ENCODE measurements around the gene ASB8. TPM values are rescaled to one million over a fixed set of nuclear protein-coding genes. Genes with fewer than 3 reads are reported as not detected.
"Not testable (repeated sequence)": the region's sequence is repeated elsewhere in the genome, so short reads cannot be mapped to it uniquely, and the experiment has no call there.

ASB8 gene
- polyA plus RNA-seq, 2 of the 4 experiments (the other 2 are of a cell fraction), result 16.2 to 25.6 TPM

GRCh38 chr12:48115957-48116356, 41.4 kb downstream of the ASB8 start:
- Histone ChIP-seq H3K4me1 (peaks cover 16% of the 10 kb centered on the region), H3K27ac (no peak overlapping the region), H3K9me3 (no peaks in the 10 kb centered on the region), H3K4me2 (no peak overlapping the region), H3K4me3 (no peak overlapping the region)
- DNase-seq (ENCODE audit: low read depth in 1 of 2, low spot score in 1 of 2) (no peak), FAIRE-seq (no peak), ATAC-seq (no peak)
- CTCF ChIA-PET, result no interaction called here
- POLR2A ChIA-PET, result no interaction called here
- 97% methylated on average over 1 of the region's 1 CpG for WGBS (ENCODE audit: missing lambda C conversion rate)
- TF ChIP-seq CHD4 (IDR thresholded peaks at IDR 0.05; ENCODE audit: borderline replicate concordance) (no peak), RARB (CRISPR knock-in tag; IDR thresholded peaks at IDR 0.05) (no peak), HOXB13 (CRISPR knock-in tag; IDR thresholded peaks at IDR 0.05; ENCODE audit: low read depth) (no peak), HEYL (CRISPR knock-in tag; IDR thresholded peaks at IDR 0.05) (no peak), SREBF2 (IDR thresholded peaks at IDR 0.05) (no peak), HDAC2 (IDR thresholded peaks at IDR 0.05) (no peak), CEBPB (IDR thresholded peaks at IDR 0.05) (no peak), ATOH8 (CRISPR knock-in tag; IDR thresholded peaks at IDR 0.05; ENCODE audit: low read depth) (no peak), SMC3 (IDR thresholded peaks at IDR 0.05) (no peak), ZSCAN20 (CRISPR knock-in tag; IDR thresholded peaks at IDR 0.05) (no peak), BHLHE40 (IDR thresholded peaks at IDR 0.05; ENCODE audit: low read depth, low read length) (no peak), TP53 (CRISPR knock-in tag; IDR thresholded peaks at IDR 0.05) (no peak), NR3C1 (IDR thresholded peaks at IDR 0.05) (no peak), RCOR1 (IDR thresholded peaks at IDR 0.05; ENCODE audit: low read depth, low read length) (no peak), E2F6 (IDR thresholded peaks at IDR 0.05; ENCODE audit: borderline replicate concordance, low read depth) (no peak), POLR2A (IDR thresholded peaks at IDR 0.05; ENCODE audit: low read length) (no peak), KDM5A (IDR thresholded peaks at IDR 0.05) (no peak), HOXB5 (CRISPR knock-in tag; IDR thresholded peaks at IDR 0.05) (no peak)

GRCh38 chr12:48111312-48111693, 46.0 kb downstream of the ASB8 start:
- H3K9me3 ChIP-seq; FAIRE-seq; H3K4me2 ChIP-seq; DNase-seq (ENCODE audit: low read depth in 1 of 2, low spot score in 1 of 2); POLR2A ChIA-PET; ATAC-seq; H3K4me3 ChIP-seq; H3K4me1 ChIP-seq; H3K27ac ChIP-seq: not testable (repeated sequence)
- CTCF ChIA-PET, result interaction anchor here (1.2 kb wide), 1 partner anchor 13 kb away, joined by 3 read pairs; no protein-coding TSS in a partner anchor
- WGBS (ENCODE audit: missing lambda C conversion rate), result 85% methylated on average over 5 of the region's 5 CpGs

GRCh38 chr12:48110691-48111311, 46.5 kb downstream of the ASB8 start:
- H3K4me1 ChIP-seq, result peaks cover 6% of the 10 kb centered on the region
- POLR2A ChIA-PET, result interaction anchor here (0.9 kb wide), 1 partner anchor 46 kb away, joined by 3 read pairs; the partner anchor contains the start of gene ASB8
- CTCF ChIA-PET, result interaction anchor here (1.2 to 1.6 kb wide), 3 partner anchors 12 to 49 kb away, joined by 3 read pairs; no protein-coding TSS in a partner anchor
- H3K4me2 ChIP-seq, result no peak overlapping the region
- no peak for DNase-seq (ENCODE audit: low read depth in 1 of 2, low spot score in 1 of 2)
- H3K9me3 ChIP-seq, result no peaks in the 10 kb centered on the region
- no peak for FAIRE-seq
- no peak overlapping the region for H3K27ac ChIP-seq
- no peak for TF ChIP-seq CEBPB (IDR thresholded peaks at IDR 0.05)
- no peak for TF ChIP-seq ZNF302 (CRISPR knock-in tag; IDR thresholded peaks at IDR 0.05)
- TF ChIP-seq REST (IDR thresholded peaks at IDR 0.05), result no peak
- TF ChIP-seq GATA3 (IDR thresholded peaks at IDR 0.05; ENCODE audit: borderline replicate concordance), result no peak
- no peak for TF ChIP-seq MAFK (IDR thresholded peaks at IDR 0.05; ENCODE audit: partially characterized antibody)
- TF ChIP-seq POLR2A (IDR thresholded peaks at IDR 0.05; ENCODE audit: low read length), result no peak
- TF ChIP-seq BHLHE40 (IDR thresholded peaks at IDR 0.05; ENCODE audit: low read depth, low read length), result no peak
- TF ChIP-seq JUN (IDR thresholded peaks at IDR 0.05), result no peak
- no peak for TF ChIP-seq EHF (CRISPR knock-in tag; IDR thresholded peaks at IDR 0.05)
- TF ChIP-seq NPAS2 (CRISPR knock-in tag; IDR thresholded peaks at IDR 0.05; ENCODE audit: borderline replicate concordance), result no peak
- no peak for ATAC-seq
- no peak overlapping the region for H3K4me3 ChIP-seq
- 0% methylated on average over 1 of the region's 1 CpG for WGBS (ENCODE audit: missing lambda C conversion rate)

Measured in A549 (cell line).